H9 (cell line): Measurements from ENCODE around the gene CORO2B. TPM values are rescaled to one million over a fixed set of nuclear protein-coding genes. Genes with fewer than 3 reads are reported as not detected.

ENCODE experiments used
- DNase-seq: peaks from one replicate; pipeline ENCODE4 v3.0.0-alpha.2; 2017
- H2AFZ ChIP-seq: one replicate; pipeline ENCODE4 v1.6.1; 2013; ENCODE audit warnings: mild to moderate bottlenecking, low read length, control low read depth, moderate library complexity
- H2AK5ac ChIP-seq: 2 replicates; pipeline ENCODE4 v1.6.1; 2013; ENCODE audit warnings: low read length, control low read depth, mixed read lengths; ENCODE audit not compliant: insufficient read length
- H2BK120ac ChIP-seq: one replicate; pipeline ENCODE4 v1.6.1; 2013; ENCODE audit warnings: low read depth, mild to moderate bottlenecking, low read length, control low read depth, inconsistent platforms; ENCODE audit not compliant: poor library complexity, severe bottlenecking
- H2BK12ac ChIP-seq: 2 replicates; pipeline ENCODE4 v1.6.1; 2013; ENCODE audit warnings: low read length, control low read depth, mixed read lengths, low read depth; ENCODE audit not compliant: insufficient read length
- H2BK15ac ChIP-seq: 2 replicates; pipeline ENCODE4 v1.6.1; 2013; ENCODE audit warnings: low read depth, low read length, control low read depth
- H2BK20ac ChIP-seq: one replicate; pipeline ENCODE4 v1.6.1; 2013; ENCODE audit warnings: low read depth, mild to moderate bottlenecking, low read length, control low read depth, inconsistent platforms; ENCODE audit not compliant: poor library complexity, severe bottlenecking
- H2BK5ac ChIP-seq: 2 replicates; pipeline ENCODE4 v1.6.1; 2013; ENCODE audit warnings: low read length, control low read depth, mixed read lengths; ENCODE audit not compliant: insufficient read length
- H3K14ac ChIP-seq: 2 replicates; pipeline ENCODE4 v1.6.1; 2013; ENCODE audit warnings: low read length, control low read depth; ENCODE audit not compliant: insufficient read depth
- H3K18ac ChIP-seq: 2 replicates; pipeline ENCODE4 v1.6.1; 2013; ENCODE audit warnings: low read depth, mild to moderate bottlenecking, mixed read lengths, low read length, control low read depth; ENCODE audit not compliant: insufficient read length
- H3K23ac ChIP-seq: 2 replicates; pipeline ENCODE4 v1.6.1; 2013; ENCODE audit warnings: low read length, control low read depth, mixed read lengths, low read depth; ENCODE audit not compliant: insufficient read length
- H3K23me2 ChIP-seq: 2 replicates; pipeline ENCODE4 v1.6.1; 2013; ENCODE audit warnings: low read depth, mild to moderate bottlenecking, mixed read lengths, low read length, control low read depth; ENCODE audit not compliant: insufficient read length, poor library complexity, severe bottlenecking
- H3K27ac ChIP-seq: 2 replicates; pipeline ENCODE4 v1.5.1; 2013; ENCODE audit warnings: low read length, control low read depth, mixed read lengths, low read depth; ENCODE audit not compliant: insufficient read length
- H3K27me3 ChIP-seq: 2 replicates; pipeline ENCODE4 v1.6.1; 2013; ENCODE audit warnings: low read length, control low read depth, inconsistent platforms; ENCODE audit not compliant: insufficient read depth
- H3K4ac ChIP-seq: 2 replicates; pipeline ENCODE4 v1.6.1; 2013; ENCODE audit warnings: low read depth, mild to moderate bottlenecking, control low read depth, inconsistent platforms, low read length, moderate library complexity
- H3K4me1 ChIP-seq: 2 replicates; pipeline ENCODE4 v1.6.1; 2013; ENCODE audit warnings: low read length, control low read depth, inconsistent platforms; ENCODE audit not compliant: insufficient read depth
- H3K4me2 ChIP-seq: 2 replicates; pipeline ENCODE4 v1.6.1; 2013; ENCODE audit warnings: low read length, control low read depth, mixed read lengths; ENCODE audit not compliant: insufficient read length, insufficient read depth
- H3K56ac ChIP-seq: 2 replicates; pipeline ENCODE4 v1.6.1; 2013; ENCODE audit warnings: low read depth, mild to moderate bottlenecking, mixed read lengths, low read length, control low read depth; ENCODE audit not compliant: insufficient read length
- H3K79me1 ChIP-seq: 2 replicates; pipeline ENCODE4 v1.6.1; 2013; ENCODE audit warnings: low read depth, mild to moderate bottlenecking, moderate library complexity, low read length, control low read depth, inconsistent platforms; ENCODE audit not compliant: insufficient read depth, poor library complexity, severe bottlenecking
- H3K79me2 ChIP-seq: 2 replicates; pipeline ENCODE4 v1.6.1; 2013; ENCODE audit warnings: low read length, control low read depth, inconsistent platforms; ENCODE audit not compliant: insufficient read depth
- H3K9ac ChIP-seq: 2 replicates; pipeline ENCODE4 v1.6.1; 2013; ENCODE audit warnings: low read length, control low read depth, mixed read lengths; ENCODE audit not compliant: insufficient read length; ENCODE audit errors: extremely low read depth
- H3K9me3 ChIP-seq: one replicate; pipeline ENCODE4 v1.6.1; 2013; ENCODE audit warnings: low read depth, low read length, inconsistent platforms; ENCODE audit not compliant: control insufficient read depth
- H3T11ph ChIP-seq: one replicate; pipeline ENCODE4 v1.6.1; 2013; ENCODE audit warnings: mild to moderate bottlenecking, low read length, control low read depth, inconsistent platforms
- H4K20me1 ChIP-seq: one replicate; pipeline ENCODE4 v1.6.1; 2013; ENCODE audit not compliant: control insufficient read depth, insufficient read length, insufficient read depth
- H4K5ac ChIP-seq: 2 replicates; pipeline ENCODE4 v1.6.1; 2013; ENCODE audit warnings: low read depth, mild to moderate bottlenecking, mixed read lengths, low read length, control low read depth; ENCODE audit not compliant: insufficient read length
- H4K8ac ChIP-seq: replicated peaks from 2 replicates; pipeline ENCODE4 v1.6.1; 2013; ENCODE audit warnings: low read length, control low read depth, mixed read lengths, low read depth; ENCODE audit not compliant: insufficient read length
- H4K91ac ChIP-seq: 2 replicates; pipeline ENCODE4 v1.6.1; 2013; ENCODE audit warnings: low read depth, mild to moderate bottlenecking, moderate library complexity, mixed read lengths, low read length, control low read depth; ENCODE audit not compliant: insufficient read length
- H3K27ac Mint-ChIP-seq, 3 experiments: 2 replicates in 2 of 3; 3 replicates in 1 of 3; pipeline ENCODE4 v1.8.0; 2020 to 2021; ENCODE audit warnings: mixed read lengths in 3 of 3, mild to moderate bottlenecking in 1 of 3, moderate library complexity in 1 of 3
- H3K27me3 Mint-ChIP-seq: 2 replicates; pipeline ENCODE4 v1.8.0; 2021; ENCODE audit warnings: low read depth, mild to moderate bottlenecking, moderate library complexity, mixed read lengths
- H3K36me3 Mint-ChIP-seq, 3 experiments: 2 replicates in 2 of 3; 3 replicates in 1 of 3; pipeline ENCODE4 v1.8.0; 2020 to 2021; ENCODE audit warnings: low read depth in 3 of 3, mixed read lengths in 3 of 3; ENCODE audit not compliant: insufficient read depth in 1 of 3
- H3K4me1 Mint-ChIP-seq, 2 experiments: 2 replicates each; pipeline ENCODE4 v1.8.0; 2020; ENCODE audit warnings: mixed read lengths in 2 of 2
- H3K4me3 Mint-ChIP-seq, 2 experiments: 2 replicates in 1 of 2; 3 replicates in 1 of 2; pipeline ENCODE4 v1.8.0; 2020 to 2021; ENCODE audit warnings: mild to moderate bottlenecking in 2 of 2, mixed read lengths in 2 of 2, moderate library complexity in 1 of 2
- H3K9me3 Mint-ChIP-seq, 2 experiments: 2 replicates in 1 of 2; 3 replicates in 1 of 2; pipeline ENCODE4 v1.8.0; 2020; ENCODE audit warnings: mild to moderate bottlenecking in 2 of 2, mixed read lengths in 2 of 2, moderate library complexity in 1 of 2
- WGBS: extraction: QIAGEN DNeasy Blood & Tissue Kit; methylation state at CpG from one replicate; pipeline ENCODE4 v1.1.7; 2013; ENCODE audit warnings: missing lambda C conversion rate, low lambda C conversion rate, mixed read lengths; ENCODE audit not compliant: insufficient read length; ENCODE audit errors: extremely low coverage; 5-methylcytosine and 5-hydroxymethylcytosine counted together
- total RNA-seq: library from RNA; stranded (reverse); gene quantifications from 2 replicates; pipeline ENCODE4 v1.2.1, GENCODE V29; 2021
- TF ChIP-seq, protein P1 (sequence below): fragments of 200-600 bp; sonication (generic); conservative IDR thresholded peaks from 3 replicates; pipeline ENCODE4 v1.8.0; 2021; ENCODE audit warnings: antibody characterized with exemption, mild to moderate bottlenecking

The CORO2B gene
- total RNA-seq, 1 experiment from 2014 or later: 3.1 TPM

DNA sequence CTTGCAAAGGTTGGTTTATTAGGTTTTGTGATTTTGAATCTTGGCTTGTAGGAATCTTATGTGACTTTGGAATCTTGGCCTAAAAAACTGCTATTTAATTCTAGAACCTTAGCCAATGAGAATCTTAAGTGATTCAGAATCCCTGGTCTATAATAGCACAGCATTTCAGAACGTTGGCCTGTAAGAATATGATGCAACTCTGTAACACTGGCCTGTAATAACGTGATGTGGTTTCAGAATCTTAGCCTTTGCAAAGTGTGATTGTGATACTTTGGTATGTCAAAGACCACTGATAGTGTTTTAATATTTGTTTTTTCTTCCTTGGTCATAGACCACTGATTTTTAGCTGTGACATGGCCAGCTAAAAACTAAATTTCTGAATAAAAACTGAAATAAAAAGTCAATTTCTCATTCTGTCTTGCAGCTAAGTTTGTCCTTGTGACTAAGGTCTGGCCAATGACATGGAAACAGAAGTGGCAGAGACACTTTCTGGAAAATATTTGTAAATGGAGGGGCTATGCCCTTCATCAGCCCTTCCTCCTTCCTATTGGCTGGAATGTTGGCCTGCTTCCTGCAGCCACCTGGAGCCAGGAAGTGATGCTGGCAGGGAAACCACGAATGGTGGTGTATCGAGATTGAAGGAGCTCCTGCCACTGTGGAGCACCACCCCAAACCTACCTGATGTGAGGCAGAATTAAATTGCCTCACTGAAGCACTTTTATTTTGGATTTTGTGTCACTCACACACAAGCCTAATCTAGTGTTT lies 42.3 kb upstream of the CORO2B start:
- no peaks in the 10 kb centered on the region for H3K9me3 ChIP-seq
- H3K23me2 ChIP-seq: no peaks in the 10 kb centered on the region
- WGBS: no CpG with 5 or more reads among the region's 4 CpGs
- Mint-ChIP-seq H3K9me3 (peaks cover 26 to 27% of the 10 kb centered on the region in 2 experiments), H3K4me1 (no peaks in the 10 kb centered on the region), H3K27ac (no peak overlapping the region), H3K27me3 (peaks cover under 1% of the 10 kb centered on the region; the same call in 1 of the 2 replicates), H3K36me3 (peaks cover 3 to 17% (median 7%) of the 10 kb centered on the region in 3 experiments), H3K4me3 (no peak overlapping the region)
- H3K79me2 ChIP-seq: no peaks in the 10 kb centered on the region
- no peaks in the 10 kb centered on the region for H3K4me1 ChIP-seq
- DNase-seq: no peak
- no peak overlapping the region for H2BK12ac ChIP-seq
- no peak overlapping the region for H3T11ph ChIP-seq
- no peak overlapping the region for H3K27ac ChIP-seq
- H3K18ac ChIP-seq: no peak overlapping the region
- no peak overlapping the region for H2AK5ac ChIP-seq
- no peak overlapping the region for H4K91ac ChIP-seq
- H2BK120ac ChIP-seq: no peak overlapping the region
- no peaks in the 10 kb centered on the region for H3K27me3 ChIP-seq
- no peak overlapping the region for H3K14ac ChIP-seq
- no peak overlapping the region for H4K5ac ChIP-seq
- H4K8ac ChIP-seq: no peak overlapping the region
- no peak overlapping the region for H3K9ac ChIP-seq
- TF ChIP-seq, protein P1, sequence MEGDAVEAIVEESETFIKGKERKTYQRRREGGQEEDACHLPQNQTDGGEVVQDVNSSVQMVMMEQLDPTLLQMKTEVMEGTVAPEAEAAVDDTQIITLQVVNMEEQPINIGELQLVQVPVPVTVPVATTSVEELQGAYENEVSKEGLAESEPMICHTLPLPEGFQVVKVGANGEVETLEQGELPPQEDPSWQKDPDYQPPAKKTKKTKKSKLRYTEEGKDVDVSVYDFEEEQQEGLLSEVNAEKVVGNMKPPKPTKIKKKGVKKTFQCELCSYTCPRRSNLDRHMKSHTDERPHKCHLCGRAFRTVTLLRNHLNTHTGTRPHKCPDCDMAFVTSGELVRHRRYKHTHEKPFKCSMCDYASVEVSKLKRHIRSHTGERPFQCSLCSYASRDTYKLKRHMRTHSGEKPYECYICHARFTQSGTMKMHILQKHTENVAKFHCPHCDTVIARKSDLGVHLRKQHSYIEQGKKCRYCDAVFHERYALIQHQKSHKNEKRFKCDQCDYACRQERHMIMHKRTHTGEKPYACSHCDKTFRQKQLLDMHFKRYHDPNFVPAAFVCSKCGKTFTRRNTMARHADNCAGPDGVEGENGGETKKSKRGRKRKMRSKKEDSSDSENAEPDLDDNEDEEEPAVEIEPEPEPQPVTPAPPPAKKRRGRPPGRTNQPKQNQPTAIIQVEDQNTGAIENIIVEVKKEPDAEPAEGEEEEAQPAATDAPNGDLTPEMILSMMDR: no peak
- H2BK20ac ChIP-seq: no peak overlapping the region
- no peak overlapping the region for H3K4me2 ChIP-seq
- no peaks in the 10 kb centered on the region for H3K79me1 ChIP-seq
- no peak overlapping the region for H2BK15ac ChIP-seq
- H2AFZ ChIP-seq: no peak overlapping the region
- no peak overlapping the region for H2BK5ac ChIP-seq
- no peak overlapping the region for H3K4ac ChIP-seq
- H3K56ac ChIP-seq: no peak overlapping the region
- no peak overlapping the region for H3K23ac ChIP-seq
- no peaks in the 10 kb centered on the region for H4K20me1 ChIP-seq
